22Rv1 (cell line): Measurements from ENCODE around the gene PCDH15.

Experiments
- CTCF ChIP-seq: fragments of 450-650 bp; IDR thresholded peaks from 2 replicates; pipeline ENCODE4 v1.5.1; 2017; ENCODE audit warnings: mild to moderate bottlenecking
- ZFX ChIP-seq: fragments of 450-650 bp; IDR thresholded peaks from 2 replicates; pipeline ENCODE4 v1.6.1; 2017; ENCODE audit warnings: antibody characterized with exemption, borderline replicate concordance

GRCh38 chr10:54096892-54097291, 704.1 kb downstream of the PCDH15 start:
- TF ChIP-seq ZFX (no peak), CTCF (no peak)
